Neuron (in vitro differentiated cells): ENCODE measurements around the gene ZDHHC19.
"Not testable (repeated sequence)": the region's sequence is repeated elsewhere in the genome, so short reads cannot be mapped to it uniquely, and the experiment has no call there.

ENCODE experiments used
- H2AFZ ChIP-seq: one replicate; pipeline ENCODE4 v1.6.1; 2013; ENCODE audit warnings: low read depth, mild to moderate bottlenecking, inconsistent platforms, low read length, moderate library complexity
- H3K27me3 ChIP-seq: one replicate; pipeline ENCODE4 v1.6.1; 2013; ENCODE audit warnings: low read length; ENCODE audit not compliant: insufficient read depth
- H3K36me3 ChIP-seq: one replicate; pipeline ENCODE4 v1.6.1; 2013; ENCODE audit warnings: low read length; ENCODE audit not compliant: insufficient read depth
- H3K4me1 ChIP-seq: one replicate; pipeline ENCODE4 v1.6.1; 2013; ENCODE audit warnings: low read length; ENCODE audit not compliant: insufficient read depth
- H3K4me3 ChIP-seq: 2 replicates; pipeline ENCODE4 v1.5.1; 2013; ENCODE audit warnings: mild to moderate bottlenecking, low read length, moderate library complexity
- H3K9me3 ChIP-seq: one replicate; pipeline ENCODE4 v1.6.1; 2013; ENCODE audit warnings: low read length

ZDHHC19 gene

DNA sequence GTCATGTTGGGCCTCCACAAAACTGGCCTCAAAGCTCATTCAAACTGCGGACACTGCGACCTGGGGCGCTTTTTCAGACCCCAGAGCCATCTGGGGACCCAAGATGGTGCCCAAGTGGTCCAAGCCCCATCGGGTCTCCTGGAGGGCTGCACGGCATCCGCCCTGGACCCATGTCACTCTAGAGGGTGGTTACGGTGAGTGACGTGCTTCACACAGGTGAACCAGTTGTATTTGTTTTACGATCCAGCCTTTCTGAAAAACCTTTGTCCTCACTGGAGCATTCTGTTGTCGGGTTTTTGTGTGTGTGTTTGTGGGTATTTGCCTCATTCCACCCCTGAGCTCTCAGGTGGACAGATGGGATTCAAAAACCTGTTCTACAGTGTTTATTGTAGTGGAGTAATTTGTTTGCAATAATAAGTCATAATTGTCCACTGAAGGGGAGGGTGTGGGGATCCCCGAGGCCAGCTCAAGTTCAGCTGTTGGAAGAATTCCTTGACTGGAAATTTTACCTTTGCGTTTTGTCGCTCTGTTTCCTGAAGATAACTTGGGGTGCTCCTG lies 7.0 kb upstream of the ZDHHC19 start:
- no peak overlapping the region for H3K4me3 ChIP-seq
- no peaks in the 10 kb centered on the region for H3K9me3 ChIP-seq
- no peaks in the 10 kb centered on the region for H3K36me3 ChIP-seq
- H3K27me3 ChIP-seq, result peaks cover 8% of the 10 kb centered on the region
- H2AFZ ChIP-seq, result no peak overlapping the region
- peaks cover 17% of the 10 kb centered on the region for H3K4me1 ChIP-seq

GRCh38 chr3:196217307-196218154 lies 6.3 kb upstream of the ZDHHC19 start:
- Histone ChIP-seq H2AFZ (no peak overlapping the region), H3K4me3 (no peak overlapping the region), H3K36me3 (no peaks in the 10 kb centered on the region), H3K4me1 (peaks cover 17% of the 10 kb centered on the region), H3K27me3 (peaks cover 8% of the 10 kb centered on the region), H3K9me3 (no peaks in the 10 kb centered on the region)

DNA sequence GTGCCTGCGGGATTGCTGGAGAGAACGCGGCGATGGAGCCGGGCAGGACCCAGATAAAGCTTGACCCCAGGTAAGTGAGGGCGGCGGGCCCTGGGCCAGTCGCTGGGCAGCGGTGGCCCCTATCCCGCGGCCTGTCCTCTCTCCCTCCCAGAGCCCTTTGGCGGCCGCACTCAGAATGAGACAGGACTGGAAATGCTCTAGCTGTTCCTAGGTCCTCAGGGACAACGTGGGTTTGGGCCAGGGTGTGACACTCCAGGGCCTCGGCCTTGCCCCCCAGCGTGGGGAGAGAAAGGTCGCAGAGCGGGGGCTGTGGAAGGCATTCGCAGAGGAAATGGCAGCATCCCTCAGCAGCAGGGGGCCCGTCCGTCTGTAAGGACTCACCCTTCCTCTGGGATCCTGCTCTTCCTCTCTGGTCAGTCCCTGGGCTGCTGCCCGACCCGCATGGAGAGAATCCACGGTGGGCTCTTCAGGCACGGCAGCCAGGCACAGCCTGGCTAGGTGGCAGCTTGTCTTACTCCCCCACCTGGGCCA lies 5.5 kb upstream of the ZDHHC19 start:
- H3K4me3 ChIP-seq, result no peak overlapping the region
- no peak overlapping the region for H2AFZ ChIP-seq
- no peaks in the 10 kb centered on the region for H3K36me3 ChIP-seq
- H3K9me3 ChIP-seq, result no peaks in the 10 kb centered on the region
- peaks cover 8% of the 10 kb centered on the region for H3K27me3 ChIP-seq
- peaks cover 17% of the 10 kb centered on the region for H3K4me1 ChIP-seq

GRCh38 chr3:196216089-196216564 lies 4.9 kb upstream of the ZDHHC19 start, which contains the start of gene SLC51A:
SLC51A (plus strand) TSS chr3:196216534; CDS start chr3:196216713, 179 bp downstream.
- Histone ChIP-seq H3K27me3 (peaks cover 8% of the 10 kb centered on the region), H3K36me3 (no peaks in the 10 kb centered on the region), H3K4me1 (peaks cover 17% of the 10 kb centered on the region), H3K4me3 (no peak within 1 kb of the TSS), H2AFZ (no peak within 1 kb of the TSS), H3K9me3 (no peaks in the 10 kb centered on the region)

DNA sequence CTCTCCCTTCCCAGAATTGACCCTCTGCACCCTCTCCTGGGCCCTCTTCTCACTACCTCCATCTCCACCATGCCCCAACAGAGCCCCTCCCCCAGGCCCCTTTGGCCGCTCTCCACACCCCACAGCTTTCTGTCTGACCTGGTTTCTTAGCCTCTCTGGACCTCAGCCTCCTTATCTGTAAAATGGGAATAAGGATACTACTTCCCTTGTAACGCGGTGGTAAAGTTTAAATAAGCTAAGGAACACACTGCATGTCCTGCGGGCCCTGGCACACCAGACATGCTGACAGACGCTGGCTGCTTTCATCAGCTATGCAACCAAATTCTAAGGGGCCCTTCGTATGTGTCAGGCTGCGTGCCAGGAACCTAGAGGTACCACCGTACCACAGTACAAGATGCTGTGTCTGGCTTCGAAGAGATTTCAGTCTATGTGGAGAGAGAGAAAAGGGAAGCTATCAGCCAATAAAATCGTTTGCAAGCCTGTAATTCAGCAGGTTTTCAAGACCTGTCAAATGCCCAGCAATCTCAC lies 4.4 kb upstream of the ZDHHC19 start:
- Histone ChIP-seq H3K4me1 (peaks cover 17% of the 10 kb centered on the region), H3K27me3 (peaks cover 8% of the 10 kb centered on the region), H3K9me3 (no peaks in the 10 kb centered on the region), H2AFZ (no peak overlapping the region), H3K4me3 (no peak overlapping the region), H3K36me3 (no peaks in the 10 kb centered on the region)

GRCh38 chr3:196214783-196215441 lies 3.7 kb upstream of the ZDHHC19 start:
- H3K36me3 ChIP-seq, result no peaks in the 10 kb centered on the region
- H3K9me3 ChIP-seq, result no peaks in the 10 kb centered on the region
- H3K4me3 ChIP-seq, result no peak overlapping the region
- no peak overlapping the region for H2AFZ ChIP-seq
- peaks cover 8% of the 10 kb centered on the region for H3K27me3 ChIP-seq
- H3K4me1 ChIP-seq, result peaks cover 16% of the 10 kb centered on the region

DNA sequence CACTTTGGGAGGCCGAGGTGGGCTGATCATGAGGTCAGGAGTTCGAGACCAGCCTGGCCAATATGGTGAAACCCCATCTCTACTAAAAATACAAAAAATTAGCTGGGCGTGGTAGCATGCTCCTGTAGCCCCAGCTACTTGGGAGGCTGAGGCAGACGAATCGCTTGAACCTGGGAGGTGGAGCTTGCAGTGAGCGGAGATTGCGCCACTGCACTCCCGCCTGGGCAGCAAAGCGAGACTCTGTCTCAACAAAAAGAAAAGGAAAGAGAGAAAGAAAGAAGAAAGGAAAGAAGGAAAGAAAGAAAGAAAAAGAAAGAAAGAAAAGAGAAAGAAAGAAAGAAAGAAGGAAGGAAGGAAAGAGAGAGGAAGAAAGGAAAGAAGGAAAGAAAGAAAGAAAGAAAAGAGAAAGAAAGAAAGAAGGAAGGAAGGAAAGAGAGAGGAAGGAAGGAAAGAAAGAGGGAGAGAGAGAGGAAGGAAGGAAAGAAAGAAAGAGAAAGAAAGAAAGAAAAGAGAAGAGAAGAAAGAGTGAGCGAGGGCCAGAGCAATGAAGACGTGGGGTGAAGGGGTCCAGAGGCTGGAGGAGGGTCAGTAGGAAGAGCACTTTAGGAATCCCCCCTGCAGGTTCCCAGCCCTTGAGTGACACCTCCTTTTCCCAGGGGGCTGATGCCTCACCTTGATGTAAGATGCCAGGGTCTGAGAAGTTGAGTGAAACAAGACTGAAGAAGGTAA lies 1.1 kb downstream of the ZDHHC19 start:
- not testable (repeated sequence) for H3K4me3 ChIP-seq, H3K36me3 ChIP-seq, H3K4me1 ChIP-seq, H2AFZ ChIP-seq, H3K9me3 ChIP-seq
- peaks cover 15% of the 10 kb centered on the region for H3K27me3 ChIP-seq

- H3K9me3 ChIP-seq, result peaks cover 2% of the 10 kb centered on the region
- H2AFZ ChIP-seq, result no peak overlapping the region
- no peaks in the 10 kb centered on the region for H3K4me1 ChIP-seq
- no peak overlapping the region for H3K4me3 ChIP-seq
- no peaks in the 10 kb centered on the region for H3K36me3 ChIP-seq
- peaks cover 15% of the 10 kb centered on the region for H3K27me3 ChIP-seq
These were observed 2.1 kb downstream of the ZDHHC19 start for GRCh38 chr3:196208942-196209695.

GRCh38 chr3:196207833-196208607 lies 3.2 kb downstream of the ZDHHC19 start:
- no peak overlapping the region for H2AFZ ChIP-seq
- H3K4me3 ChIP-seq, result no peak overlapping the region
- no peaks in the 10 kb centered on the region for H3K4me1 ChIP-seq
- H3K27me3 ChIP-seq, result peaks cover 15% of the 10 kb centered on the region
- peaks cover 2% of the 10 kb centered on the region for H3K9me3 ChIP-seq
- H3K36me3 ChIP-seq, result no peaks in the 10 kb centered on the region

- Histone ChIP-seq H2AFZ (no peak overlapping the region), H3K36me3 (no peaks in the 10 kb centered on the region), H3K4me3 (no peak overlapping the region), H3K9me3 (peaks cover 2% of the 10 kb centered on the region), H3K4me1 (peaks cover 3% of the 10 kb centered on the region), H3K27me3 (peaks cover 15% of the 10 kb centered on the region)
These were observed 3.9 kb downstream of the ZDHHC19 start for GRCh38 chr3:196207159-196207832.
